Parathyroid adenoma (tissue), 2 donors: ENCODE measurements around the gene AHNAK2.

ENCODE experiments used
- H2AFZ ChIP-seq: fragments of 300-600 bp; sonication (generic); one replicate; pipeline ENCODE4 v1.7.0; 2017; ENCODE audit warnings: antibody characterized with exemption, mild to moderate bottlenecking
- H3K27ac ChIP-seq: fragments of 300-600 bp; sonication (generic); one replicate; pipeline ENCODE4 v1.7.0; 2017
- H3K27me3 ChIP-seq: fragments of 300-600 bp; sonication (generic); one replicate; pipeline ENCODE4 v1.7.0; 2017; ENCODE audit warnings: low read length; ENCODE audit not compliant: control insufficient read depth, insufficient read depth
- H3K36me3 ChIP-seq: fragments of 300-600 bp; sonication (generic); one replicate; pipeline ENCODE4 v1.7.0; 2017; ENCODE audit warnings: low read length; ENCODE audit not compliant: control insufficient read depth, insufficient read depth
- H3K4me1 ChIP-seq: fragments of 300-600 bp; sonication (generic); one replicate; pipeline ENCODE4 v1.7.0; 2017; ENCODE audit warnings: control low read depth
- H3K4me2 ChIP-seq: fragments of 300-600 bp; sonication (generic); one replicate; pipeline ENCODE4 v1.7.0; 2017; ENCODE audit warnings: low read length
- H3K4me3 ChIP-seq: fragments of 300-600 bp; sonication (generic); one replicate; pipeline ENCODE4 v1.7.0; 2017; ENCODE audit warnings: low read depth, low read length
- H3K79me2 ChIP-seq: fragments of 300-600 bp; sonication (generic); one replicate; pipeline ENCODE4 v1.7.0; 2017; ENCODE audit warnings: control low read depth
- H3K9ac ChIP-seq: fragments of 300-600 bp; sonication (generic); one replicate; pipeline ENCODE4 v1.7.0; 2017; ENCODE audit warnings: mild to moderate bottlenecking
- H3K9me3 ChIP-seq: fragments of 300-600 bp; sonication (generic); one replicate; pipeline ENCODE4 v1.7.0; 2017; ENCODE audit warnings: low read length; ENCODE audit not compliant: control insufficient read depth
- CTCF ChIP-seq: fragments of 300-600 bp; sonication (generic); IDR thresholded peaks from one replicate; pipeline ENCODE4 v1.7.0; 2017; ENCODE audit warnings: antibody characterized with exemption, mild to moderate bottlenecking
- donor health status: primary hyperparathyroidism.

AHNAK2 gene

GRCh38 chr14:104936361-104937155, 41.6 kb downstream of the AHNAK2 start:
- H3K27me3 ChIP-seq: no peaks in the 10 kb centered on the region
- H3K4me2 ChIP-seq: no peak overlapping the region
- no peak overlapping the region for H3K4me3 ChIP-seq
- H2AFZ ChIP-seq: no peak overlapping the region
- no peak overlapping the region for H3K9ac ChIP-seq
- no peaks in the 10 kb centered on the region for H3K79me2 ChIP-seq
- no peaks in the 10 kb centered on the region for H3K36me3 ChIP-seq
- no peaks in the 10 kb centered on the region for H3K9me3 ChIP-seq
- no peak overlapping the region for H3K27ac ChIP-seq
- peaks cover 19% of the 10 kb centered on the region for H3K4me1 ChIP-seq
- no peak for TF ChIP-seq CTCF

GRCh38 chr14:104935955-104936354, 42.2 kb downstream of the AHNAK2 start:
- Histone ChIP-seq H3K79me2 (no peaks in the 10 kb centered on the region), H3K27ac (no peak overlapping the region), H3K36me3 (no peaks in the 10 kb centered on the region), H3K9me3 (no peaks in the 10 kb centered on the region), H3K9ac (no peak overlapping the region), H3K4me1 (peaks cover 19% of the 10 kb centered on the region), H3K4me2 (no peak overlapping the region), H3K4me3 (no peak overlapping the region), H2AFZ (no peak overlapping the region), H3K27me3 (no peaks in the 10 kb centered on the region)
- no peak for TF ChIP-seq CTCF

- Histone ChIP-seq H3K27ac (peak overlapping the region; percentile 34), H3K9me3 (no peaks in the 10 kb centered on the region), H2AFZ (peak overlapping the region; percentile 27), H3K79me2 (no peaks in the 10 kb centered on the region), H3K4me1 (peaks cover 19% of the 10 kb centered on the region), H3K4me3 (no peak overlapping the region), H3K27me3 (no peaks in the 10 kb centered on the region), H3K9ac (no peak overlapping the region), H3K36me3 (no peaks in the 10 kb centered on the region), H3K4me2 (no peak overlapping the region)
- TF ChIP-seq CTCF: no peak
Measured at GRCh38 chr14:104935026-104935650, 43.0 kb downstream of the AHNAK2 start.

- Histone ChIP-seq H3K36me3 (no peaks in the 10 kb centered on the region), H3K9ac (no peak overlapping the region), H3K4me2 (no peak overlapping the region), H2AFZ (no peak overlapping the region), H3K9me3 (no peaks in the 10 kb centered on the region), H3K4me3 (no peak overlapping the region), H3K79me2 (no peaks in the 10 kb centered on the region), H3K27me3 (no peaks in the 10 kb centered on the region), H3K4me1 (peaks cover 19% of the 10 kb centered on the region), H3K27ac (no peak overlapping the region)
- no peak for TF ChIP-seq CTCF
Measured at GRCh38 chr14:104933746-104934733, 44.1 kb downstream of the AHNAK2 start.
